Inflammatory macrophage treated with lipopolysaccharide for 4 hours (primary cell): Measurements from ENCODE around the gene PIP5K1A.
A peak's percentile ranks its signal among the peaks of the same experiment; 100 is the strongest.
"Not testable (repeated sequence)": the region's sequence is repeated elsewhere in the genome, so short reads cannot be mapped to it uniquely, and the experiment has no call there.

Experiments
- DNase-seq: peaks from one replicate; pipeline ENCODE4 v3.0.0-alpha.2; 2020

The PIP5K1A gene

GRCh38 chr1:151193856-151194255, 4.5 kb upstream of the PIP5K1A start:
- no peak for DNase-seq

- DNase-seq = not testable (repeated sequence)
These were observed 3.3 kb upstream of the PIP5K1A start for GRCh38 chr1:151194894-151195594.

GRCh38 chr1:151196292-151196800, 2.0 kb upstream of the PIP5K1A start:
- peak; percentile 90 for DNase-seq

DNA sequence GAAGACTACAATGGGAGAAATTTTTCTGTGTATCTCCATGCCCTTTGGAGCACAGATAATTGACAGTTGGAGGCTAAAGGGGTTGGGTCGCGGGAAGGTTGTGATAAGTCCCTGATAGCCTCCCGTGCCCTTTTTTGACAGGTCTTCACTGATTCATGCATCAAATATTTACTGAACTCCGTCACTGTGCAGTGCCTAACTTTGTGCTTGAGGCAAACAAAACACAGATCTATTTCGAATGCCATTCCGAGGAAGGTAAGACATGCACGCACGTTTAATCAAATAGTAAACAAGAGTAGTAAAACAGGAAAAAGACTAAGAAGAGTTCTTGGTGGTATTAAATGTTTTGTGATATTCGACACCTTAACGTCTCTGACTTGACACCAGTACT, 494 bp upstream of the PIP5K1A start:
- no peak for DNase-seq

GRCh38 chr1:151199873-151200581, 1.7 kb downstream of the PIP5K1A start:
- DNase-seq = peak; percentile 44

DNA sequence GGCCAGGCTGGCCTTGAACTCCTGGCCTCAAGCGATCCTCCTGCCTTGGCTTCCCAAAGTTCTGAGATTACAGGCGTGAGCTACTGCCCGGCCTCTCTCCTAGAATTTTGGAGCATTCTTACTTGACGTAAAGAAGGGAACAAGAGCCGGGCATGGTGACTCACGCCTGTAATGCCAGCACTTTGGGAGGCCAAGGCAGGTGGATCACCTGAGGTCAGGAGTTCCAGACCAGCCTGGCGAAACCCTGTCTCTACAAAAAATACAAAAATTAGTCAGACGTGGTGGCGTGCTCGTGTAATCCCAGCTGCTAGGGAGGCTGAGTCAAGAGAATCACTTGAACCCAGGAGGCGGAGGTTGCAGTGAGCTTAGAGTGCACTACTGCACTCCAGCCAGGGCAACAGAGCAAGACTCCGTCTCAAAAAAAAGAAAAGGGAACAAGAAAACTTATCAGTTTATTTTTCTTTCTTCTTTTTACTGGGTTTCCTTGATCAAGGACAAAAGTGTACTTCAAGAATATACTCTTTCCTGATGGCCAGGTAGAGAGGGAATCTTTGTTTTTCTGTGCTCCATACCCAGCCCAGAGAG, 7.1 kb downstream of the PIP5K1A start:
- DNase-seq = not testable (repeated sequence)

DNA sequence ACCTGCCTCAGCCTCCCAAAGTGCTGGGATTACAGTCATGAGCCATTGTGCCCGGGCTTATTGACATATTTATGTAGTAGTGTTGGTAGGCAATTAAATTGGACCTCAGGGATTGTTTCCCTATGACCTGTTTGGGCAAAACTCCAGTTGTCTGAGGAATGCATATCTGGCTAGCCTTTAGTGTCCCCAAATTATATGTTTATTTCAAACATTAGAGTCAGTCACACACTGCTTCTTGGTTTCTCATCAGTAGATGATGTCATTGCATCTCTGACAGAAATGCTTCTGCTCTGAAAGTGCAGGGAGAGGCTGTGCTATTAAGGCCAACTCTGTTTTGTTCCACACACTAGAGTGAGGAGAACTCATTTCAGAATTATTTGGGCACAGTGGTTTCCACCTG, 12.5 kb downstream of the PIP5K1A start:
- no peak for DNase-seq

DNA sequence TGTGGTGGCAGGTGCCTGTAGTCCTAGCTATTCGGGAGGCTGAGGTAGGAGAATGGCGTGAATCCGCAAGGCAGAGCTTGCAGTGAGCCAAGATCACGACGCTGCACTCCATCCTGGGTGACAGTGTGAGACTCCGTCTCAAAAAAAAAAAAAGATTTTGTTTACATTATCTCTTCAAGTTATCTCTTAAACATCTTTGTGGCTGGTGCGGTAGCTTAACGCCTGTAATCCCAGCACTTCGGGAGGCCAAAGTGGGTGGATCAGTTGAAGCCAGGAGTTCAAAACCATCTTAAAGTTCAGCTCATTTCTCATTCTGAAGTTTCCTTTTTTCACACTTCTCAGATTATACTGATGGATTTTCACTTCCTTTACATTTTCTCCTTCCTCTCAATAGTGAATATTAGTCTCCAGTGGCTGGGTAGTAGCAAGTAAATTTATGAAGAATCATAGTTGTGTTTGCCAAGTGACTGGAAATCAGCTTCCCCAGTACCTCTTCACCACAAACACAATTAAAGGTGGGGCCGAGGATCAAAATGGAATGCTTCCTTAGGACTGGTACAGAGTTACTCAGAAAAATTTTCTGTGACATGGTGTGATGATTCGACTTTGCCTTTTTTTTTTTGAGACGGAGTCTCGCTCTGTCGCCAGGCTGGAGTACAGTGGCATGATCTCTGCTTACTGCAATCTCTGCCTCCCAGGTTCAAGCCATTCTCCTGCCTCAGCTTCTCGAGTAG, 13.8 kb downstream of the PIP5K1A start:
- DNase-seq = no peak

DNA sequence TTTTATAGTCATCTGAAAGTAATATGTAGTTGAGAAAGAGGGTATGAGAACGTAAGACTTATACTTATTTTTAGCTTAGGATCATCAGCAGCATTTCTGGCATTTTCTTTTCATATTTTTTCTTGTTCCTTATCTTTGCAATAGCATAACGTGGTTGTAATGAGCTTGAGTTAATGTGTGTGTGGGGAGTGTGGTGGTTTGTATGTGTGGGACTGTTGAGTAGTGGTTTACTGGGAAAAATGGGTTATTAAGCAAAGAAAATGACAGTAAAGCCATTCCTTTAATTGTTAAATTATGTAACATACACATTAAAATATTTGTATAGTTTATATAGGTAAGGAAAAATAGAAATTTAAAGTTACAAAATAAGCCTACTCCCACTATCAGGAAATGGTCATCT, 15.2 kb downstream of the PIP5K1A start:
- no peak for DNase-seq

DNA sequence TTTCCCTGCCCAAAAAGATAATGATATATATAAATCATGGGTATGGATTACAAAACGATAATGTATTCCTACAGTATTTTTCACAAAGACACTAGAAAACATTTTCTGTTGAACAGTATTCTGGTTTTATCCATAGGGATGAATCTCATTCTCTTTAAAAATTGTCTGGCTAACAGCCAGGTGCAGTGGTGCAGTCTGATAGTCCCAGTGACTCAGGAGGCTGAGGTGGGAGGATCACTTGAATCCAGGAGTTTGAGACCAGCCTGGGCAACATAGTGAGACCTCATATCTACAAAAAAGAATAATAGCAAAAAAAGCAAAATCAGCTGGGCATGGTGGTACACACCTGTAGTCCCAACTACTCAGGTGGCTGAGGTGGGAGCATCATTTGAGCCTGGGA, 23.3 kb downstream of the PIP5K1A start:
- DNase-seq = no peak

GRCh38 chr1:151222130-151222529, 23.8 kb downstream of the PIP5K1A start:
- no peak for DNase-seq

- DNase-seq = no peak
These were observed 36.9 kb downstream of the PIP5K1A start for GRCh38 chr1:151235235-151235634.

DNA sequence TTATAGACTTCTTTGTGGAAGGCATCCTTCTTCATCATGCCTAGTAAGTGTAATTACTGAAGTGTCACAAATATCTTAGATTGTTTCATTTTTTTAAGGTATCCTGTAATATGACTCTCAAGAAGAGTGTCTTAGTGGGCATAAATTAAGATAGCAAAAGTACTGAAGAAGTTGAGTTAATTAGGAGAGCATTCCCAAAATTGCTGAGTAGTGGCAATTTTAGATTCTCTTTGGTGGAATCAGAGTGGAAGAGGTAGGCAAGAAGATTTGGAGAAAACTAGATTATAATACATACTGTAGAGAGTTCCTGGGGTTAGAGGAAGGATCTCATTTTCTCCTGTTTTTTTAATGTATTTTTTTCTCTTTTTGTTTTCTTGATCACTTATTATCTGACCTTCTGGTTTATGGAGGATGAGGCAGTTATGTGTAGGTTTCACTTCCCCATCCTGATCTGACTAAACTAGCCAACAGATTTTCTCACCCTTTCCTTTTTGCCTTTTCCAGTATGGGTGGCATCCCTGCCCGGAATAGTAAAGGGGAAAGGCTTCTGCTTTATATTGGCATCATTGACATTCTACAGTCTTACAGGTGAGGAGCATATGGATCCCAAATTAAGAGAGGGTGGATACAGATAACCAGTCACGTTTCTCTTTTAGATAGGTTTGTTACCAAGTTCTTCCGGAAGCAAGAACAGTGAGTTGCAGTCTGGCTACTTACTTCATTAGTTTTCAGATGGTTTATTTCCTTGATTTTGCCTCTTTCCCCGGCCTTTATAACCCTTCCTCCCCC, 39.5 kb downstream of the PIP5K1A start:
- DNase-seq = peak; percentile 64

DNA sequence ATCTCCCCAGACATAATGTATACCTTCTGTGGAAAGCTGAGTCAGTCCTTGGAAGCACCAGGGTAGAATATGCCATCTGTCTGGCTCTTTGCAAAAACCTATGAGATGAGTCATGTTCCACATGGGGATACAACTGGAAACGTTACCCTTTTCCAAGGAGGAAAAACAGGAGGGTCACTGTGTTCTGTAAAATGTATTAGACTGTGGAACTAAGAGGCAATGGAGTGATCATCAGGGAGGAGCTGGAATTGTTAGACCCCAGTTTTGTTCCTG, 40.1 kb downstream of the PIP5K1A start:
- no peak for DNase-seq

- DNase-seq = no peak
These were observed 44.1 kb downstream of the PIP5K1A start for GRCh38 chr1:151242442-151242841.

DNA sequence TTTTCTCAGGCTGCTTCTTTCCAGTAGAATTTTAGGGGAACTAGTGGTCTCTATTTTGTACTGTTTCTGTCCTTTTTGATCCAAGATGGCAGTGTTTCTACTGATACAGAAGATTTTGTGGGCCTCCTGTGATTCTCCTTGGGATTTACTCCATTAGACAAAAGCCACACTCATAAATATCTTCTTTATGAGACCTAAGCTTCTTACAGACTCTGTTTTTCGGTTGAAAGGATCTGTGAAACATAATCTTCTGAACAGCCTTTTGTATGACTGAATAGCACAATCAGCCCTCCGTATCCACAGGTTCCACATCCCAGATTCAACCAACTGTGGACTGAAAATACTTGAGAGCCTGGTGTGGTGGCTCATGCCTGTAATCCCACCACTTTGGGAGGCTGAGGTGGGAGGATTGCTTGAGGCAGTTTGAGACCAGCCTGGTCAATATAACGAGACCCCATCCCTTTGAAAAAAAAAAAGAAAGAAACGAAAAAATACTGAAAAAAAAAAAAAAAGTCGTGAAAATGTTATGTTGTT, 45.4 kb downstream of the PIP5K1A start:
- DNase-seq = no peak

DNA sequence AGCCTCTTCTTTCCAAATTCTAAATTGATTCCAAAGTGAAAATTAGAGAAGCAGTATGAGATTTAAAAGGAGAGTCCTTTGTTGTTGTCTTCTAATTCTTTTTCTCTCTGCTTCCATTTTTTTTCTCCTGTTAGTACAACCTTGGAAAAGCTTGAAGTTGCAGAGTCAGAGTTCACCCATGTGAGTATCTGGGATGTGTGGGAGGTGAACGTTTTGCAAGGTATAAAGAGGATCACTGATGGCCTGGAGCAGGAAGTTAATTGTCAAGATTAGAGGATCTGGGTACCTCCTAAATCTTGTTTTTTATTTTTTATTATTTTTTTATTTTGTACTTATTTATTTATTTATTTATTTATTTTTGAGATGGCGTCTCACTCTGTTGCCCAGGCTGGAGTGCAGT, 48.4 kb downstream of the PIP5K1A start:
- DNase-seq = peak; percentile 10

DNA sequence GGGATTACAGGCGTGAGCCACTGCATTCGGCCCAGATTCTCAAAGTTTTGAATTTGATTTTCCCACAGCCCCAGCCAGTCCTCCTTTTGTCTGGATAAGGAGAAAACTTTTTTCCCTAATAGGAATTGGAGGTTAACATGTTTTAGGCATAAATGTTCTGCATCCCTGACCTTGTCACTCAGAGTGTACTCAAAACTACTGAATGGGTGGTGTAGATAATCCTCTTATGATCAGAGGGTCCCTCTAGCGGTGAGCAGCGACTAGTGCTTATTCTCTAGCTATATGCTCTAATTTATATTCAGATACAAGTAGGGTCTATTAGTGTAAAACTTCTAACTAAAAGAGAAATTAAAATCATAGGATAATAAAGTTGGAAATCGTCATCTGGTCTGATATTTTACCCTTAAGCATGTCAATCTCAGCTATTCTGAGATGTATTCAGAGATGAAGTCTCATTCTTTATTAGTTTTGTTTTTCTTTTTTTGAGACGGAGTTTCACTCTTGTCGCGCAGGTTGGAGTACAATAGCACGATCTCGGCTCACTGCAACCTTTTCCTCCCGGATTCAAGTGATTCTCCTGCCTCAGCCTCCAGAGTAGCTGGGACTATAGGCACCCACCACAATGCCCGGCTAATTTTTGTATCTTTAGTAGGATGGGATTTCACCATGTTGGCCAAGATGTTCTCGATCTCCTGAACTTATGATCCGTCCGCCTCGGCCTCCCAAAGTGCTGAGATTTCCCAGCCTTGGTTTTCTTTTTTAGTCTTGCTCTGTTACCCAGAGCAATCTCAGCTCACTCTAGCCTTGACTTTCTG, 53.5 kb downstream of the PIP5K1A start:
- peak; percentile 82 for DNase-seq

DNA sequence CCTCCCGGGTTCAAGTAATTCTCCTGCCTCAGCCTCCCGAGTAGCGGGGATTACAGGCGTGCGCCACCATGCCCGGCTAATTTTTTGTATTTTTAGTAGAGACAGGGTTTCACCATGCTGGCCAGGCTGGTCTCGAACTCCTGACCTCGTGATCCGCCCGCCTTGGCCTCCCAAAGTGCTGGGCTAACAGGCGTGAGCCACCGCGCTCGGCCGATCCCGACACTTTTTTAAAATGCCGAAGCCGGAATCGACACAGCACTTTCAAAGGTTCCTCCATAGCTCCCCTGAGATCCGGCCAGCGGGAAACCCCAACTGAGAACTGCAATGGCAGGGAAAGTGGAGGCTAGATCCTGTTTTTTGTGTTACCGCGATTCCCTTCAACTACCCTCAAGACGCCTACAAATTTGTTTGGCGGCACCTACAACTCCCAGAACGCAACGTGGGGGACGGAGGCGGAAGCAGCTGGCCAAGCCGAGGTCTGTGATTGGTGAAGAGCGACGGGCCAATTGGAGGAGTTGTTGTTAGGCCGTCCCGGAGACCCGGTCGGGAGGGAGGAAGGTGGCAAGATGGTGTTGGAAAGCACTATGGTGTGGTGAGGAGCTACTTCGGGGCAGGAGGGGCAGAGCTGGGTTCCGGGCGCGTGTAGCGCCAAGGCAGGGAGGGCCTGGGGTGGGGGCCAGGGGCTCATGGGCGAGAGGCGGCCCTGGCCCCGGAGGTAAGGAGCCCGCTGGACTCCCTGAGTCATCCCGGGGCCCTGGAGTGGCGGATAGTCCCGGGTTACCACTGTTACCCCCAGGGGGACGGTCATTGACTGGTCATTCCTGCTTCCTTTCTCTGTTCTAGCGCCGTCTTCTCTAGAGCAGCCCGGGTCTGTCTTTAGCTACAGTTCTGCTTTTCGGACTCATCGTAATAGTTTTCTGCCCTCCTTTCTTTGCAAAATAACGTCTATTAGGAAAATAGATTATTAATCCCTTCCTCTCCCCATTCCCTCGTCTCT, 56.2 kb downstream of the PIP5K1A start, which contains the start of gene PSMD4:
TSS of gene PSMD4 (plus strand) at position 518 of the 997 bp plus-strand sequence. CDS start at position 567, 49 bp downstream.
- DNase-seq = peak; percentile 99

GRCh38 chr1:151255381-151255780, 57.0 kb downstream of the PIP5K1A start:
- peak; percentile 11 for DNase-seq
